Inferior parietal cortex (tissue), 1 donor: ENCODE results near the gene CHEK2.
A peak's percentile ranks its signal among the peaks of the same experiment; 100 is the strongest.
"Not testable (repeated sequence)": the region's sequence is repeated elsewhere in the genome, so short reads cannot be mapped to it uniquely, and the experiment has no call there.

Experiments
- DNase-seq: peaks from one replicate; pipeline ENCODE4 v3.0.0-alpha.2; 2016; ENCODE audit errors: extremely low spot score

CHEK2 gene

DNA sequence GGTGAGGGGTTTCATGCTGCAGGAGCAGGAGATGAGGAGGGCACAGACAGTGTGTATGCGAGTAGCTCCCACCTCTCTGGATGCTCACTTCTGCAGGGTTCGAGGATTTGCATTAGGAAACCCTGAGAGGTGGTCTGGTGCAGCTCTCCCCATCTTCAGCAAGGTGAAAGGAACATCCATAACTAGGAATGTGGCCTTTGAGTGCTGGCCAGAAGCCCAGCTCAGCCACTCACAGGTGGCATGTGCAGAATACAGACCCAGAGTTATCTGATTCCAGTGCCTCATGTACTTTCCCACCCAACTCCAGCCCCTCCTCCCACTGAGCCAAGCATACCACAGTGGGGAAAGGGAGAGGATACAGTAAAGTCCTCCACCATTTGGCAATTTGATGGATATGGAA is 51.8 kb downstream of the CHEK2 start:
- not testable (repeated sequence) for DNase-seq

DNA sequence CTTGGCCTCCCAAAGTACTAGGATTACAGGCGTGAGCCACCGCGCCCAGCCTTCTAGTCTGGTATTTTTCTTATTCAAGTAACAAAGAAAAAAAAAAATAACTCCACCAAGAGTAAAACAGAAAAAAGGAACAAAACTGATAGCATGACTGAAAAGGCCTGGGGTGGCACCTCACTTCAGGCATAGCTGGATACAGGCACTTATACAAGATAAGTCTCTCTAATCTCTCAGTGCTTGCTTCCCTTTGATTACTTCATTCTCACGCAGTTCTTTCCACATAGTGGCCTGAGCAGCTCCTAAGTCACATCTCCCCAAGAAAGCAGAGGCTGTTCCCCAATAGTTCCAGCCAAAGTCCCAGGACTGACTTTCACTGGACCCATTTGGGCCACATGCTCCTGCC is 58.7 kb downstream of the CHEK2 start:
- not testable (repeated sequence) for DNase-seq

DNA sequence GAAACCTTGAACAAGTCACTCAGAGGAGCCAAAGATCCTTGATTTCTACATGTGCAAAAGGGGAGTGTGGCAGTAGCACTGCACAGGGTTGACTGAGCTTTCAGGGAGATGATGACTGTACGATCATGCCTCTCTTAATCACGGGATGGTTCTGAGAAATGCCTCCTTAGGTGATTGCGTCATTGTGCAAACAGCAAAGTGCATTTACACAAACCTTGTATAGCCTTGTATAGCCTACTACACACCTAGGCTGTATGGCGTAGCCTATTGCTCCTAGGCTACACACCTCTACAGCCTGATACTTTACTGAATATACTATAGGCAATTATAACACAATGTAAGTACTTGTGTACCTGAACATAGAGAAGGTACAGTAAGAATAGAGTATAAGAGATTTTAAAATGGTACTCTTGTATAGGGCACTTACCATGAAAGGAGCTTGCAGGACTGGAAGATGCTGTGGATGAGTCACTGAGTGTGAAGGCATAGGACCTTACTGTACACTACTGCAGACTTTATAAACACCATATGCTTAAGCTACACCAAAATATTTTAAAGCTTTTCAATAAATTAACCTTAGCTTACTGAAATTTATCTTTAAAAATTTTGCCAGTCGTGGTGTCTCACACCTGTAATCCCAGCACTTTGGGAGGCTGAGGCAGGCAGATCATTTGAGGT is 60.7 kb downstream of the CHEK2 start:
- DNase-seq = not testable (repeated sequence)

DNA sequence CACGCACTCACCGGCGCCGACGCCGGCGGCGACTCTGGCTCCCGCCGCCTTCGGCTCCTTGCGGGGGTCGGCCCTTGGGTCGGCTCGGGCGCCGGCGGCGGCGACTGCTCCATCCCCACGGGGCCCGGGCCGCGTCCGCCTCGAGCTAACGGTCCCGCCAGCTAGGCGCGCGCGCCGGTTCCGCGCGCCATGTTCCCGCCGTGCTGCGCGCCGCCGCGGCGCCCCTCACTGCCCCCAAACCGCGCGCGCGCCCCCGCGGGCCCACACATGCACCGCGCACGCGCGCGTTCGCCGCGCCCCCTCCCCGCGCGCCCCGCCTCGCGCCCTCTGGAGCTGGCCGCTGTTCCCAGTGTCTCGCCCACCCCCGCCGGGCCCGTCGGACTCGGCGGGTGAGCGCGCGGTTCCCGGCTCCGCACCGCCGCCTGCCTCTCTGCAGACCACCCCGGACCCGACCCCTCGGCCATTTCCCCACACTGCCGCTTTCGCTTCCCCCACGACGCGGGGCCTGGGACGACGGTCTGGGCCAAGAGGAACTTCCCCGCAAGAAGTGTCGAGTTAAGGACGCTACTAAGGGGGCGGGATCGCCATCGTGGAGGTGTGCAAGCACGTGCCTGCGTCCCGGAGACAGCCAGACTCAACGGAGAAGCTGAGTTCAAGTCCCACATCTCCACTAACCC is 61.9 kb downstream of the CHEK2 start, which contains the start of gene TTC28:
TTC28 (minus strand) TSS at position 230 of the 677 bp plus-strand sequence; CDS start at position 113, 117 bp downstream.
- DNase-seq = peak; percentile 57

DNA sequence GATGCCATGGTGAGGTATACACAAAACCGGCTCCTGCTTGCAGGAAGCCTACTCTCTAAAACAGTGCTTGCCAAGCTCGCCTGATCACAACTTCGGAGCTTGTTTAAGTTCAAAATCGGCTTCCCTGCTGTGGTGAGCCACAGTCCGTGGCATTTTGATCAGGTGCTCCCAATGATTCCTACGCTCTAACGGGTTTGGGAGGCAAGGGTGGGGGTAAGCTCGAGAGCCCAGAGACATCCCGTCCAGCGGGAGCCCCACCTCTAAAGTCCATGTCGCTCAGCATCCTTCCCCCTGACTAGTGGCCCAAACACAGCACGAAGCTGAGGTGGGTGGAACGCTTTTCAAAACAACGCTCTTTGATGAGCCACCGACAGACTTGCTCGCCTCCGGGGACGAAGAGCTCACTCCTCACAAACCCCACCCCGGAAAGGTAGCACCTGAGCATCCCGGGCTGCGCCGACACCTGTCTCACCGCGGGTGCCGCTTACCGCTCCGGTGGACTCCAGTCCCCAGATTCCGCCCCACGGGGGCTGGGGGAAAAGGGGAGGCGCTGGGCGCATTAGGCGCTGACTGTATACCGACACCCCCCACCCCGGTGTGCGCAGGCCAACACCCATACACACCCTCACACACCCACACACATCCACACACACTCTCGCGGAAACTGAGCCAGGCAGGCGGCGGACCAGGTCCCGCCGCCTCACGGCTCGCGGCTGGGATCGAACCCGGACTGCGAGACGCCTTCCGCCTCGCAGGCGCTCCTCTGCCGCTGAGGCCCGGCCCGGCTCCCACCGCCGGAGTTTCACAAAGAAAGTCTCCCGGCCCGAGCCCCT is 62.6 kb downstream of the CHEK2 start:
- not testable (repeated sequence) for DNase-seq

DNA sequence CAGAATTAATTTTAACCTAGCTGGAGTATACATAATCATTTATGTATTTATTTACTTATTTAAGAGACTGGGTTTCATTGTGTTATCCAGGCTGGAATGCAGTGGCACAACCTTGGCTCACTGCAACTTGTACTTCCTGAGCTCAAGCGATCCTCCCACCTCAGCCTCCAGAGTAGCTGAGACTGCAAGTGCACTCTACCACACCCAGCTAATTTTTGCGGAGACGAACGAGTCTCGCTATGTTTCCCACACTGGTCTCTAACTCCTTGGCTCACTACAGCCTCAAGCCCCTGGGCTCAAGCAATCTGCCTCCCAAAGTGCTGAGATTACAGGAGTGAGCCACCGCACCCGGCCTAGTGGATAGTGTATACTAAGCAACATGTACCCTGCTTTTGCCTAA is 63.5 kb downstream of the CHEK2 start:
- DNase-seq = not testable (repeated sequence)

DNA sequence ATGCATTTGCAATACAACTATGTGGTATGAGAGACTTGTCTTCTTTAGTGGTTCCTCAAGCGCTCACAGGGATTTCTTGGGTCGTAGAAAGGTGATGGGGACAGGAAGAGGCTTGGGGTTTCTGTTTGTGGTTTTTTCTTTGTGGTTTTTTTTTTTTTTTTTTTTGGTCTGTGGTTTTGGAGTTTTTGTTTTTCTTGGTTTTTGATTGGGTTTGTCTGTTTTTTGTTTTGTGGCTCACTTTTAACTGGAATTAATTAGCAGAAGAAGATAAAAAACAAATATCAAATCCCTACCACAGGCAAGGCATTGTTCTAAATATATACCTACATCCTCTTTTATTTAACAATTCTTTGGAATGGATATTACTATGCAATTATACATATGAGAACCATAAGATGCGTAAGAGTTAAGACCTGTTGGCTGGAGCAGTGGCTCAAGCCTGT is 67.5 kb downstream of the CHEK2 start:
- DNase-seq = no peak

DNA sequence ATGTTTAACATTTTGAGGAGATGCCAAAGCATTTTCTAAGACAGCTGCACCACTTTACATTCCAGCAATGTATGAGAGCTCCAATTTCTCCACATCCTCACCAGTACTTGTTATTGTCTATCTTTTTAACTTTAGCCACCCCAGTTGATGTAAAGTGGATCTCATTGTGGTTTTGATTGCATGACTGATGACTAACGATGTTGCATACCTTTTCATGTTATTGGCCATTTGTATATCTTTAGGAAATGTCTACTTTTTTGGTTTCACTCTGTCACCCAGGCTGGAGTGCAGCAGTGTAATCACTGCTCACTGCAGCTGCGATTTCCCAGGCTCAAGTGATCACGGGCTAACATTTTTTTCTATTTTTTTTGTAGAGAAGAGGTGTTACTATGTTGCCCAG is 70.9 kb downstream of the CHEK2 start:
- no peak for DNase-seq

DNA sequence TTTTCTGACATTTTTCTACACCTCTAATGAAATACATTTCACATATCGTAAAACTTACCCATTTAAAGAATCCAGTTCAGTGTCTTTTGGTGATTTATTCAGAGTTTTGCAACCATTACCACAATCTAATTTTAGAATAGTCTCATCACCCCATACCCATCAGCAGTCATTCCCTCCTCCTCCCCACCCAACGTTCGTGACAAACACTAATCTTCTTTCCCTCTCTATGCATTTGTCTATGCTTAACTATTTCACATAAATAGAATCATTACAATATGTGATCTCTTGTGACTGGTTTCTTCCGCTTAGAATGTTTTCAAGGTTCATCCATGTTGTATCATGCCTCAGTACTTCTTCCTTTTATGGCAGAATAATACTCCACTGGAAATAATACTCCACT is 71.5 kb downstream of the CHEK2 start:
- DNase-seq = no peak

DNA sequence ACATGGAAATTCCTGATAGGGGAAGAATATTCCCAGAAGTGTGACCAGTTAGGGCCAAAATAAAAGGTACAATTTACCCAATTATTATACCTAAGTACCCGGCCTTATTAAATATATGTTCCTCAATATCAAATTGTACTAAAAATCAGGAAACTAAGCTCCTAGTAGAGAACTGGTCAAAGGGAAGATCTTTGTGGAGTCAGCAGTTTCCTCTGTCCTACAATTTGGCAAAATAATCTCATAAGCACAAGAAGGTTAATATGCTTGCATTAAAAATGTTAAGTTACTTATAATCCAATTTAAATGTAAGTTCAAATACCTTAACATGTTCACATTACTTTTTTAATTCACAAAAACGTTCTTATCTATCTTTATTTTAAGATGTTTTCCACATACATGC is 72.2 kb downstream of the CHEK2 start:
- DNase-seq = no peak

DNA sequence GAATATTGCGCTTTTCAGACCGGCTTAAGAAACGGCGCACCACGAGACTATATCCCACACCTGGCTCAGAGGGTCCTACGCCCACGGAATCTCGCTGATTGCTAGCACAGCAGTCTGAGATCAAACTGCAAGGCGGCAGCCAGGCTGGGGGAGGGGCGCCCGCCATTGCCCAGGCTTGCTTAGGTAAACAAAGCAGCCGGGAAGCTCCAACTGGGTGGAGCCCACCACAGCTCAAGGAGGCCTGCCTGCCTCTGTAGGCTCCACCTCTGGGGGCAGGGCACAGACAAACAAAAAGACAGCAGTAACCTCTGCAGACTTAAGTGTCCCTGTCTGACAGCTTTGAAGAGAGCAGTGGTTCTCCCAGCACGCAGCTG is 78.1 kb downstream of the CHEK2 start:
- not testable (repeated sequence) for DNase-seq

DNA sequence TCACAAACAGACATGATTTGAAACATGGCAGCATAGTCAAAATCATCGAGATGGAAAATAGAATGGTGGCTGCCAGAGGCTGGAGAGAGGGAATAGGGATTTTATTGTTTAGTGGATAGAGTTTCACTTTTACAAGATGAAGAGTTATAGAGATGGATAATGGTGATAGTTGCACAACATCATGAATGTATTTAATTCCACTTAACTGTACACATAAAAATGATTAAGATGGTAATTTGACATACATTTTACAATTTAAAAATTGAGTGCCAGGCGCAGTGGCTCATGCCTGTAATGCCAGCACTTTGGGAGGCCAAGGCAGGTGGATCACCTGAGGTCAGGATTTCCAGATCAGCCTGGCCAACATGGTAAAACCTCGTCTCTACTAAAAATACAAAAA is 83.2 kb downstream of the CHEK2 start:
- DNase-seq = no peak

DNA sequence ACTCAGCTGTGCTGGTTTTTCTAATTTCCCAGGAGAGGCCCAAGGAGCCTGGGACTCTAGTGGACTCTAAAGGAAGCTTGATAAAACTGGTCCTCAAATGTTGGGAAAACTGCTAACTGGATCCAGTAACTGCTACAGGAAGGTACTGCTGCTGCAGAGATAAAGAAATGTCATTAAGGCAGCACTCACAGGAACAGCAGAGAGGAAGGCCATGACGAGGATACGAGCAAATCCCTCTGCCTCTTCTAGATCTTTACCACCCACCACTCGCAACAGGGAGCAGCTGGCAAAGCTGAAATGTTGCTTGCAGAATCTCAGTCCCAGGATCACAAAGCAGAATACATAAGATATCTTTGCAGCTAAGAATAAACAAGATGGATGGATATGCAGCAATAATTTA is 85.4 kb downstream of the CHEK2 start:
- DNase-seq = no peak

DNA sequence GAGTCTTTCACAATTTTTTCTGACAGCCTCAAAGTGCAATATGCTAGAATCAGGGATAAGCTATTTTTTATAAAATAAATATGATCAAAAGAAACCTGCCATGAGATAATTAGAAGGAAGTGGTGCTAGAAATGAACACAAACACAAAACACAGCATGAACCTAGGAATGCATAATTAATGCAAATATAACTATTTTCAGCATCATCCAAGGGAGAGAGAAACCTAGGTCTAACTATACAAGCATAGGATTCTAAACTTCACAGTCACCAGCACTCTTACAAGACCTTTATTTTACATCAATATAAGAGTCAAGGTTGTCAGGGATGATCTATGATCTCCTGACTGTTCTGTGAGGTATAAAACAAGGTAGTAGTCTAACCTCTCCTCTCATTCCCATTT is 91.2 kb downstream of the CHEK2 start:
- DNase-seq = no peak

DNA sequence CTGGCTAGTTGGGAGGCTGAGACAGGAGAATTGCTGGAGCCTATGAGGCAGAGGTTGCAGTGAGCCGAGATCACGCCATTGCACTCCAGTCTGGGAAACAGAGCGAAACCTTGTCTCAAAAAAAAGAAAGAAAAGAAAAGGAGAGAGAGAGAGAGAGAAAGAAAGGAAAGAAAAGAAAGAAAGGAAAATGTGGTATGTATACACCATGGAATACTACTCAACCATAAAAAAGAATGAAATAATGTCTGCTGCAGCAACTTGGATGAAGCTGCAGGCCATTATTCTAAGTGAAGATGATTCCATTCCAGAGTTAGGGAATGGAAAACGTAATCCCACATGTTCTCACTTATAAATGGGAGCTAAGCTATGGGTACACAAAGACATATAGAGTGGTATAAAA is 92.8 kb downstream of the CHEK2 start:
- DNase-seq = no peak

DNA sequence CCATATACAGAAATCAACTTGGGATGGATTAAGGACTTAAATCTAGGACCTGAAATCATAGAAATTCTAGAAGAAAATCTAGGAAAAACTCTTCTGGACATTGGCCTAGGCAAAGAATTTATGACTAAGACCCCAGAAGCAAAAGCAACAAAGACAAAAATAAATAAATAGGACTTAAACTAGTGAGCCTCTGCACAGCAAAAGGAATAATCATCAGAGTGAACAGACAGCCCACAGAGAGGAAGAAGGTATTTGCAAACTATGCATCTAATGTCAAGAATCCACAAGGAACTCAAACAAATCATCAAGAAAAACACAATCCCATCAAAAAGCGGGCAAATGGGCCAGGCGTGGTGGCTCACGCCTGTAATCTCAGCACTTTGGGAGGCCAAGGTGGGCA is 94.4 kb downstream of the CHEK2 start:
- no peak for DNase-seq

DNA sequence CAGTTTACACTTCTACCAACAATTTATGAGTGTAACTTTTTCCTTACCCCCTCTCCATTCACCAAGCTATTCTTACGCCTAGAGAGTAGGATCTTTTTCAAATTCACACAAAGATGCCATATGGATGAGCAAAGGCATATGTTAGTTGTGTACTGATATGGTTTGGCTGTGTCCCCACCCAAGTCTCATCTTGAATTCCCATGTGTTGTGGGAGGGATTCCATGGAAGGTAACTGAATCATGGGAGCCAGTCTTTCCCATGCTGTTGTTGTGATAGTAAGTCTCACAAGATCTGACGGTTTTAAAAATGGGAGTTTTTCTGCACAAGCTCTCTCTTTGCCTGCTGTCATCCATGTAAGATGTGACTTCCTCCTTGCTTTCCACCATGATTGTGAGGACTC is 102.3 kb downstream of the CHEK2 start:
- no peak for DNase-seq
